ENCODE results near the gene RAB9B. TPM values are rescaled to one million over a fixed set of nuclear protein-coding genes. Genes with fewer than 3 reads are reported as not detected.

The RAB9B gene
- total RNA-seq, 1 donor from 2014 or later: 29.3 TPM

GRCh38 chrX:103789004-103789403 is 43.1 kb downstream of the RAB9B start:
- intact Hi-C loops (cut with micrococcal nuclease): no loop called here
- H3K27me3 ChIP-seq (ENCODE audit: low read depth): no peaks in the 10 kb centered on the region

GRCh38 chrX:103783971-103784370 is 48.1 kb downstream of the RAB9B start:
- no peaks in the 10 kb centered on the region for H3K27me3 ChIP-seq (ENCODE audit: low read depth)

More at GRCh38 chrX:103789004-103789403, 43.1 kb downstream of the RAB9B start:
- H3K36me3 ChIP-seq: no peaks in the 10 kb centered on the region
- no peak overlapping the region for H3K4me3 ChIP-seq
- H3K4me1 ChIP-seq: no peaks in the 10 kb centered on the region
- no peak for DNase-seq
- H3K27ac ChIP-seq (replicated peaks): no peak overlapping the region
- no peak for TF ChIP-seq CTCF (IDR thresholded peaks at IDR 0.05; ENCODE audit: borderline replicate concordance)
- H3K9me3 ChIP-seq (replicated peaks): no peaks in the 10 kb centered on the region

GRCh38 chrX:103783196-103783595 is 48.9 kb downstream of the RAB9B start:
- no peaks in the 10 kb centered on the region for H3K27me3 ChIP-seq (ENCODE audit: low read depth)
- TF ChIP-seq CTCF (IDR thresholded peaks at IDR 0.05; ENCODE audit: borderline replicate concordance): no peak
- no peaks in the 10 kb centered on the region for H3K4me1 ChIP-seq
- no peak overlapping the region for H3K4me3 ChIP-seq
- H3K36me3 ChIP-seq: no peaks in the 10 kb centered on the region
- no peak for DNase-seq
- H3K9me3 ChIP-seq (replicated peaks): no peaks in the 10 kb centered on the region
- intact Hi-C loops (cut with micrococcal nuclease): no loop called here
- no peak overlapping the region for H3K27ac ChIP-seq (replicated peaks)

More at GRCh38 chrX:103783971-103784370, 48.1 kb downstream of the RAB9B start:
- Histone ChIP-seq H3K9me3 (replicated peaks) (no peaks in the 10 kb centered on the region), H3K4me1 (no peaks in the 10 kb centered on the region), H3K36me3 (no peaks in the 10 kb centered on the region), H3K27ac (replicated peaks) (no peak overlapping the region), H3K4me3 (no peak overlapping the region)
- no peak for DNase-seq
- intact Hi-C loops (cut with micrococcal nuclease): no loop called here
- TF ChIP-seq CTCF (IDR thresholded peaks at IDR 0.05; ENCODE audit: borderline replicate concordance): no peak

GRCh38 chrX:103782640-103783039 is 49.4 kb downstream of the RAB9B start:
- H3K4me1 ChIP-seq: no peaks in the 10 kb centered on the region
- H3K4me3 ChIP-seq: no peak overlapping the region
- H3K9me3 ChIP-seq (replicated peaks): no peaks in the 10 kb centered on the region
- intact Hi-C loops (cut with micrococcal nuclease): no loop called here
- no peak for DNase-seq
- no peaks in the 10 kb centered on the region for H3K27me3 ChIP-seq (ENCODE audit: low read depth)
- no peaks in the 10 kb centered on the region for H3K36me3 ChIP-seq
- H3K27ac ChIP-seq (replicated peaks): no peak overlapping the region
- no peak for TF ChIP-seq CTCF (IDR thresholded peaks at IDR 0.05; ENCODE audit: borderline replicate concordance)

GRCh38 chrX:103781706-103782105 is 50.4 kb downstream of the RAB9B start:
- TF ChIP-seq CTCF (IDR thresholded peaks at IDR 0.05; ENCODE audit: borderline replicate concordance): no peak
- intact Hi-C loops (cut with micrococcal nuclease): no loop called here
- H3K27ac ChIP-seq (replicated peaks): no peak overlapping the region
- H3K4me3 ChIP-seq: no peak overlapping the region
- H3K36me3 ChIP-seq: no peaks in the 10 kb centered on the region
- H3K27me3 ChIP-seq (ENCODE audit: low read depth): no peaks in the 10 kb centered on the region
- no peak for DNase-seq
- no peaks in the 10 kb centered on the region for H3K4me1 ChIP-seq
- H3K9me3 ChIP-seq (replicated peaks): no peaks in the 10 kb centered on the region

- DNase-seq: no peak
- H3K27ac ChIP-seq (replicated peaks): no peak overlapping the region
- no peak overlapping the region for H3K4me3 ChIP-seq
- H3K9me3 ChIP-seq (replicated peaks): no peaks in the 10 kb centered on the region
- no peaks in the 10 kb centered on the region for H3K36me3 ChIP-seq
- TF ChIP-seq CTCF (IDR thresholded peaks at IDR 0.05; ENCODE audit: borderline replicate concordance): no peak
- H3K4me1 ChIP-seq: no peaks in the 10 kb centered on the region
- no peaks in the 10 kb centered on the region for H3K27me3 ChIP-seq (ENCODE audit: low read depth)
- intact Hi-C loops (cut with micrococcal nuclease): no loop called here
These were observed 51.0 kb downstream of the RAB9B start for GRCh38 chrX:103781062-103781402.

Measured in left ventricle myocardium inferior (tissue), 1 donor.